ENCODE results near the gene ABCG4.
A peak's percentile ranks its signal among the peaks of the same experiment; 100 is the strongest.
"Not testable (repeated sequence)": the region's sequence is repeated elsewhere in the genome, so short reads cannot be mapped to it uniquely, and the experiment has no call there.

ABCG4 gene

GRCh38 chr11:119181677-119182412, 33.0 kb downstream of the ABCG4 start:
- DNase-seq (ENCODE audit: low read depth in 3 of 3) = no peak

DNA sequence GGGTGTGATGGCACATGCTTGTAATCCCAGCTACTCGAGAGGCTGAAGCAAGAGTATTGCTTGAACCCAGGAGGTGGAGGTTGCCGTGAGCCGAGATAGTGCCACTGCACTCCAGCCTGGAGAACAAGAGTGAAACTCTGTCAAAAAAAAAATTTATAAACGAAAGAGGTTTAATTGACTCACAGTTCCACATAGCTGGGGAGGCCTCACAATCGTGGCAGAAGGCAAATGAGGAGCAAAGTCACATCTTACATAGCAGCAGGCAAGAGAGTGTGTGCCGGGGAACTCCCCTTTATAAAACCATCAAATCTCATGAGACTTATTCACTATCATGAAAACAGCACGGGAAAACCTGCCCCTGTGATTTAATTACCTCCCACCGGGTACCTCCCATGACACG, 35.5 kb downstream of the ABCG4 start:
- DNase-seq (ENCODE audit: low read depth in 3 of 3) = not testable (repeated sequence)

- no peak for DNase-seq (ENCODE audit: low read depth in 3 of 3)
Observed at GRCh38 chr11:119185981-119186634, 37.3 kb downstream of the ABCG4 start.

DNA sequence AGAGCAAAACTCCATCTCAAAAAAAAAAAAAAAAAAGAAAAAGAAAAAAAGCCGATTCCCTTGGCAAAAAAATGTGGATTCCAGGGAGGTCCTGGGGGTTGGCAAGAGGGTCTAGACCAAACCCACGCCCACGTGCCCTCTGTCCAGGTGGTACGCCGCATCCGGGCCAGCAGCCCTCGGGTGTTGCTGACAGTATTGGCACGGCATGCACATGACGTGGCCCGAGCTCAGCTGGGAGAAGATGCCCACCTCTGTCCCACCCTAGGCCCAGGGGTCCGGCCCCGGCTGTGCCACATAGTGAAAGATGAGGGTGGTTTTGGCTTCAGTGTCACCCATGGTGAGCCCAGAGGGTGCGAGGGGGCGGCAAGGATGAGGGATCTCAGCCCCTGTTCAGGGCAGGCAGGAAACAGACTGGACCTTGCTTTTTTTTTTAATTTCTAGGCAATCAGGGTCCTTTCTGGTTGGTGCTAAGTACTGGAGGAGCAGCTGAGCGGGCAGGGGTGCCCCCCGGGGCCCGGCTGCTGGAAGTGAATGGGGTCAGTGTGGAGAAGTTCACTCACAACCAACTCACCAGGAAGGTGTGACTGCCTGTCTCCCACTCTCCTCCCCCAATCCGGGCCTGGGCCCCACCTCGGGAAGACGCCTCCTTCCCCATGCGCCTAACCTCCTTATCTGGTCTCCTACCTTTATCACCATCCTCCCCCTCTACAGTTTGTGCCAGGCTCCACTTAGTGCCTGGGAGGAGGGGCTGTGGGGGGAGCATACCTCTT, 38.5 kb downstream of the ABCG4 start:
- no peak for DNase-seq (ENCODE audit: low read depth in 3 of 3)

GRCh38 chr11:119188067-119188466, 39.2 kb downstream of the ABCG4 start:
- no peak for DNase-seq (ENCODE audit: low read depth in 3 of 3)

- no peak for DNase-seq (ENCODE audit: low read depth in 3 of 3)
Observed at GRCh38 chr11:119188887-119189286, 40.0 kb downstream of the ABCG4 start.

- no peak for DNase-seq (ENCODE audit: low read depth in 3 of 3)
Observed at GRCh38 chr11:119189393-119189792, 40.5 kb downstream of the ABCG4 start.

GRCh38 chr11:119190531-119190930, 41.7 kb downstream of the ABCG4 start:
- DNase-seq (ENCODE audit: low read depth in 3 of 3) = no peak

- DNase-seq (ENCODE audit: low read depth in 3 of 3) = not testable (repeated sequence)
Observed at GRCh38 chr11:119191265-119191664, 42.4 kb downstream of the ABCG4 start.

DNA sequence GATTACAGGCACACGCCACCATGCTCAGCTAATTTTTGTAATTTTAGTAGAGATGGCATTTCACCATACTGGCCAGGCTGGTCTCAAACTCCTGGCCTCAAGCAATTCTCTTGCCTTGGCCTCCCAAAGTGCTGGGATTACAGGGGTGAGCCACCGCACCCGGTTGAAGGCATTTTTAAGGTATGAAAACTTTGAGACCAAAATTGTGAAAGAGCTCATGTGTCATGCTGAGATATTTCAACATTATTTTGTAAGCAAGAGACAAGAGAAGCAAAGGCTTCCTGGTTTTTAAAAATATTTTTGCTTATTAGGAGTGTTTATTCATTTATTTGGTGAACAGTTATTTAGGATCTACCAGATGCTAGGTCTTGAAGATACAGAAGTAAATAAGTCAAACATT, 43.3 kb downstream of the ABCG4 start:
- no peak for DNase-seq (ENCODE audit: low read depth in 3 of 3)

DNA sequence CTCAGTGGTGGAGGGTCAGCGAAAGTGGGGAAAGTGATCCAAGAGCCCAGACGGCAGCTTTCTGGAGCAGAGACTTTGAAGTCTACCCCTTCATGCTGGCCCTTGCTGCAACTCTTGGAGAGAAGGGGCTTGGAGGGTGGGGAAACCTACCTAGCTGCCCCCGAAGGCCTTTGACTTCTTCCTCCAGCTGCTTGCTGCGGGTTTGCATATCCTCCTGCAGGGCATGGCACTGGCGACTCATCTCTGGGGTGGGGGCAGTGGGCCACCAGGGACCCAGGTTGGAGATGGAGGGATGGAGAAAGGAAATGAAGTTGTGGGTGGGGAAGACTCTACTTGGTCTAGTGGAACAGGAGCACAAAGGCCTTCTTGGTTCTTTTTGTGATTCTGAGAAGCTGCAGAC, 44.1 kb downstream of the ABCG4 start:
- DNase-seq (ENCODE audit: low read depth in 3 of 3) = no peak

DNA sequence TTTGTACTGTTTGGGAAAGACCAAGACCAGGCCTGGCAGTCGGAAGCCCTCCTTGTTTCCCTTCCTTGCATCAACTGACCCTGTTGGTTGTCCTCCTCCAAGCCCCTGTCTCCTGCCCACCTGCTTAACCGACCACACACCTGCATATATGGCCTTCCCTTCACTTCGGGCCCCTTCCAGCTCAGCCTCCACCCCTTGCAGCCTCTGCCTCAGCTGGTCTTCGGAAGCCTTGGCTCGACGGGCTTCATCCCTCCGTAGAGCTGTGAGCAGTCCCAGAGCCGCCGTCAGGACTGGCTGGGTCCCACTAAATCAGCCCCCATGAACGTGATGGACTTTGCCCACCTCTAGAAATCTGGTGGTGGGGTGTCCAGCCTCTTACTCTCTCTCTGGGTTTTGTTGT, 44.8 kb downstream of the ABCG4 start:
- DNase-seq (ENCODE audit: low read depth in 3 of 3) = no peak

DNA sequence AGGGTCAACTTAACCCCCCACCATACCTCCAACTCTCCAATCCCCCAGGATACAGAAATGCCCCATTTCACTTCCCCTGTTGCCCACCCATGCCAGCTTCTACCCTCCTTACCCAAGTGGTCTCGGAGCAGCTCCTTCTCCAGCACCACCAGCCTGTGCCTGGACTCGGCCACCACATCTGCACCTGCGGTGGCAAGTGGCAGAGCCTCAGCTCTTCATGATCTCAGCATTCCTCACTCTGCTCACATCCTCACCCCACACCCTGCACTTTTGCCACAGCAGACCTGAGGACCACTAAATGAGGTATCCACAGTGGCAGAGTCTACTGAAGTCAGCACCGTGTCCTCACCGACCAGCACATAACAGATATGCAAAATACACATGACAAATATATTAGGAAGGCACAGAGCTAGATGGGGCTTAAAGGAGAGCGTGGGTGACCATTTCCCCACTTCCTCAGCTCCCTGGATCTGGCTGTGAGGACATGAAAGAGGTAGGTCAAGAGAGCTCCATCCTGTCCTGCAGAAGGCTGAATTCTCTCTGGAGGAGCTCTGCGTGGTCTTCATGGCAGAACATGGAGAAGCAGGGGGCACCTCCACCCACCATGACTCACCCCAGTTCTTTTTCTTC, 46.1 kb downstream of the ABCG4 start:
- DNase-seq (ENCODE audit: low read depth in 3 of 3) = no peak

DNA sequence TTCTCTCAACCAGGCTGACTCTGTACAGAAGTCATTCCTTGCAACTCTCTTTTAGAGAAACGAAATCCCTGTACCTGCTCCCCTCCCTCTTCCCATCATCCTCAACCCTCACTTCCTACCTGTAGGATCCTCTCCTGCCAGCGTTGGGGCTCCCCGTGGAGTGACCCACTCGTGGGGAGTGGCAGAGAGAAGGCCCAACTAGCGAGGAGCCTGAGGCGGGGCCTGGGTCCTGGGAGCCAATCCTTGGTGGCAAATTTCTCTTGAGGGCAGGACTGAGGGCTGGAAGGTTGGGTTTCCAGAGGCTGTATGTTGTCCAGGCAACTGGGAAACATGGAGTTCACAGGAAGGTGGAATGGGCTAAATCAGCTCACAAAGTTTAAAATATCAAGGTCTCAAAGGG, 46.8 kb downstream of the ABCG4 start:
- DNase-seq (ENCODE audit: low read depth in 3 of 3) = no peak

DNA sequence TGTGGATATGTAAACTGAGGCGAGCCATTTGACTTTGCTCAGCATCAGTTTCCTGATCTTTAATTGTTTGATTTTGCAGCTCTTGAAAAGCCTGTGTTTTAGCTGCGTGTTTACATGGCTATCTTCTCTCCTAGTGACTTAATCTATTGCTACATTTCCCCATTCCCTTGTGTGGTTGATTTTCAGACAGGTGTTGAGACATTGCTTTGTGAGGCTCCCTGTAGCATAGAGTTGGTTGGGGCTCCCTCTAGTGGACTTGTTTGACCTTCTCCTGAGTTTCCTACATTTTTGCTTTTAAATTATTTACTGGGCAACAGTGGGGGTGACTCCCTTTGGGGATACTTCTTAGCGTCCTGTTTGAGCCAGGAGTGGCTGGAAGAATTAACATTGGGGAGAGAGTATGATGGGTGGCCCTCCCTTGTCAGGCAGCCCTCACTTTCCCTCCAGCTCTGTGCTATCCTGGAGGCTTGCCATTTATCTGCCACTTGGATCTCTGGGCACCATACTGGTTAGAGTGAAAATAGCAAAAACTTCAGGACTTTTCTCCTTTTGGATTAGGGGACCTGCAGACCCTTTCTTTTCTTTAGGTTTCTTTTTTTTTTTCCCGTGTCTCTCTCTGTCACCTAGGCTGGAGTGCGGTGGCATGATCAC, 48.1 kb downstream of the ABCG4 start:
- DNase-seq (ENCODE audit: low read depth in 3 of 3) = peak; percentile 13 to 66 (median 14)

DNA sequence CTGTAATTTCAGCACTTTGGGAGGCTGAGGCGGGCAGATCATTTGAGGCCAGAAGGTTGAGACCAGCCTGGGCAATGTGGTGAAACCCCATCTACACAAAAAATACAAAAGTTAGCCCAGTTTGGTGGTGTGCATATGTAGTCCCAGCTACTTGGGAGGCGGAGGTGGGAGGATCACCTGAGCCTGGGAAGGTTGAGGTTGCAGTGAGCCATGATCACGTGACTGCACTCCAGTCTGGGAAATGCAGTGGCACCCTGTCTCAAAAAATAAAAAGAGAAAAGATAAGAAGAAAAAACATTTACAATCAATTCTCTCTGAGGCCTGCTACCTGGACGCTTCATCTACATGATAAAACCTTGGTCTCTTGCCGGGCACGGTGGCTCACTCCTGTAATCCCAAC, 50.1 kb downstream of the ABCG4 start:
- DNase-seq (ENCODE audit: low read depth in 3 of 3) = no peak

DNA sequence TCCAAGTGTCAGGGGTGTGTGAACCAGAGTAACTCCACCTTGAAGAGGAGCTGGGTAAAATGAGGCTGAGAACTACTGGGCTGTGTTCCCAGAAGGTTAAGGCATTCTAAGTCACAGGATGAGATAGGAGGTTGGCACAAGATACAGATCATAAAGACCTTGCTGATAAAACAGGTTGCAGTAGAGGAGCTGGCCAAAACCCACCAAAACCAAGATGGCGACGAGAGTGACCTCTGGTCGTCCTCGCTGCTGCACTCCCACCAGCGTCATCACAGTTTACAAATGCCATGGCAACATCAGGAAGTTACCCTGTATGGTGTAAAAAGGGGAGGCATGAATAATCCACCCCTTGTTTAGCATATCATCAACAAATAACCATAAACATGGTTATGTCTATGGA, 52.4 kb downstream of the ABCG4 start:
- DNase-seq (ENCODE audit: low read depth in 3 of 3) = not testable (repeated sequence)

DNA sequence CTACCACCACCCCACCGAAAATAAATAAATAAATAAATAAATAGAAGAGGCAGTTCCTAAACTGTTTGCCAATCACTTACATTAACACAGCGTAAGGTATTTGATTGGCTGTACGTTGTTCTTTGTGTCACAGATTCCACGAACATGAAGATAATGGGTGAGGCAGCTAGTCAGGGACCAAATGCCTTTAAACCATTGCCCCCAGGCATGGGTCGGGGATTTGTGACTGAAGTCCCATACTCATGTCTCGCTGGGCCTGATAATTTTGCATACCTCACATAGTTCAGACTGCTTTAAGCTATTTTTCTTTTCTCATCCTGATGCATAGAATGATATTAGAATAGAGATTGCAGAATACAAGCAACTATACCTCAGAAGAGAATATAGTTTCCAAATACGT, 53.7 kb downstream of the ABCG4 start:
- no peak for DNase-seq (ENCODE audit: low read depth in 3 of 3)

DNA sequence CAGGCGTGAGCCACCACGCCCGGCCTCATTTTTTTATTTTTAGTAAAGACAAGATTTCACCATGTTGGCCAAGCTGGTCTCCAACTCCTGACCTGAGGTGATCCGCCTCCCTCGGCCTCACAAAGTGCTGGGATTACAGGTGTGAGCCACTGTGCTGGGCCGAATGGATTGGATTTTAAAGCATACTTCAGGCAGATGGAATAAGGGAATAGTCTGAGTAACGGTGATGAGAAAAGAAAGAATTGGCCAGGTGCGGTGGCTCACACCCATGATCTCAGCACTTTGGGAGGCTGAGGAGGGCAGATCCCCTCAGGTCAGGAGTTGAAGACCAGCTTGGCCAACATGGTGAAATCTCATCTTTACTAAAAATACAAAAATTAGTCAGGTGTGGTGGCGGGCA, 55.2 kb downstream of the ABCG4 start:
- no peak for DNase-seq (ENCODE audit: low read depth in 3 of 3)

DNA sequence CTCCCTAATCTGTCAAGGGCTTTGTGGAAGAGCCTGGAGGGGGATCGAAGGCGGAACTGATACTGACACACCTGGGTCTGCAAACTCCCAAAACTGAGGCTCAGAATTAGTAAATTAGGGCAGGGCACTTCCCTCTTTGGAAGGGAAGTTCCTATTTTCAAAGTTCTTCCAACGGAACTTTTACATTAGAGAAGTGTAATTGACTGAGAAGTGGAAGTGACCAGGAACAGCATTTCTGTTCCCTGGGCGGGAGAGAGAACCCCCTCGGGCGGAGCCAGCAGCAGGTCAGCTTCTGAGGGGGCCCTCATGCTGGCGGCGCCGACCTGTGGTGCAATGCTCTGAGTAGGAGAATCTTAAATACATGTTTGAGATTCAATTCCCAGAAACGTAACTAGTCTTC, 56.2 kb downstream of the ABCG4 start:
- DNase-seq (ENCODE audit: low read depth in 3 of 3) = no peak

DNA sequence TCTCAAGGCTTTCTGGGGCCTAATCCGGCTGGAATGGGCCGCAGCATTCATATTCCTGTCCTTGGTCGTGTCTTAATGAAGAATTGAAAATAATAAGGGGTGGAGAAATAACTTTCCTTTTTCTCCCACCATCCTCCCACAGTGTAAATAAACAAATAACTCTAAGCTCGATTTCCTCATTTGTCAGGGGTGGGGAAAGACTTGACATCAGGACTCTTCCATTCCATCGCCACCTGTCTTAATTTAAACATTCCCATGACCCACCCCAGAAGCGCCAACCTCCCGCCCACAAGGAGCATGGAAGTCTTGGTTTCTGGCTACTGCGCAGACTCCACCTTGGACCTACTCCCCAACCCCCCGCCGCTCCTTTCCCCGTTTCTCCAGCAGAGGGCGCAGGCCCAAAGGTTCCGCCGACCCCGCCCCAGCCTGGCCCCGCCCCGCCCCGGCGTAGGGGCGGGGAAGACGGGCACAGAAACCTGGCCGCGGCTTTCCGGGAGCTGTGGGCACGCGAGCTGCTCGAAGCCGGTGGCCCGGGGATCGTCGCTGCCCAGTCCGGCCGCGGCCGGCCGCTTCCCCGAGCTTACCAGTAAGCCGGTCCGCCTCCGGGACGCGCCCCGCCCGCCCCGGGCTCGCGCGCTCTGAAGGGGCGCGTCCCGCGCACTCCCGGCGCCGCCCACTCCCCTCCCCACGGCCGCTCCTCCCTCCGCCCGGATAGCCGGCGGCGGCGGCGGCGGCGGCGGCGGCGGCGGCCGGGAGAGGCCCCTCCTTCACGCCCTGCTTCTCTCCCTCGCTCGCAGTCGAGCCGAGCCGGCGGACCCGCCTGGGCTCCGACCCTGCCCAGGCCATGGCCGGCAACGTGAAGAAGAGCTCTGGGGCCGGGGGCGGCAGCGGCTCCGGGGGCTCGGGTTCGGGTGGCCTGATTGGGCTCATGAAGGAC, 57.0 kb downstream of the ABCG4 start, which contains the start of gene CBL:
Gene CBL (plus strand): TSS at position 766 of the 937 bp plus-strand sequence. CDS start 79 bp downstream, at position 845.
- peak; percentile 95 to 99 (median 97) for DNase-seq (ENCODE audit: low read depth in 3 of 3)
